ENCODE results near the gene USP10.

The USP10 gene

DNA sequence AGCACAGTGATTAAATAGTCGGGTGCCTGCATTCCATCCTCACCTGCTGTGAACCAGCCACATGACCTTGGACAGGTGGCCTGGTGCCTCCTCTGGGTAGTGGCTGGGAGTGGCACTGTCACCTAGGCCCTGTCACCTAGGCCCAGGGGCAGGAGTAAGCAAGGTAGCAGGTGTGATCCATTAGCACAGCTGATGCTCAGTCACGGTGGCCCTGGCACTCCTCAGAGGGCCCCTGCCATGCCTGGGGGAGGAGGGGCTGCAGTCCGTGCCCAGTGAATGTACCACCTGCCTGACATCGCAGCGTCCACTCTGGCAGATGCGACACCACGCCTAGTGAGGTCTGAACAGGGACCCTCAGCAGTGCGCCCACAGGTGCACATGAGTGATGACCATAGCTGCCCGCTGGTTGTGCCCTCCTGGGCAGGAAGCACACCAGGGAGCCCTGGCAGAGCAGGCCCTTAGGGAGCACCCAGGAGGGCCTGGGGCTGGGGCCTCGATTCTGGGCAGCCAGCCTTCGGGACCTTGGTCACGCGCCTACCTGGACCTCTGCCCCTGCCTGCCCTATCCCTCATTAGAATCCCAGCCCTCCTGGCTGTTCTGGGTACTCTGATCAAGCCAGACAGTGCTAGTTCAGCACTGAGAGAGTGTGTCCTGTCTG, 86.9 kb downstream of the USP10 start:
- H3K4me3 ChIP-seq (ENCODE audit: severe bottlenecking) = no peak overlapping the region
- DNase-seq (ENCODE audit: low spot score) (no peak), ATAC-seq (ENCODE audit: low read depth) (peak; percentile 15; the same call in 1 of the 3 replicates)
- H3K36me3 ChIP-seq (ENCODE audit: low read depth) = no peaks in the 10 kb centered on the region
- H3K27me3 ChIP-seq (ENCODE audit: insufficient read depth, poor library complexity, severe bottlenecking) = no peaks in the 10 kb centered on the region
- no peak overlapping the region for H3K27ac ChIP-seq (ENCODE audit: poor library complexity, severe bottlenecking)
- no peaks in the 10 kb centered on the region for H3K4me1 ChIP-seq (ENCODE audit: insufficient read depth, poor library complexity, severe bottlenecking)
- TF ChIP-seq CTCF (IDR thresholded peaks at IDR 0.05; ENCODE audit: poor library complexity, severe bottlenecking) = no peak
- no peaks in the 10 kb centered on the region for H3K9me3 ChIP-seq (ENCODE audit: severe bottlenecking)

DNA sequence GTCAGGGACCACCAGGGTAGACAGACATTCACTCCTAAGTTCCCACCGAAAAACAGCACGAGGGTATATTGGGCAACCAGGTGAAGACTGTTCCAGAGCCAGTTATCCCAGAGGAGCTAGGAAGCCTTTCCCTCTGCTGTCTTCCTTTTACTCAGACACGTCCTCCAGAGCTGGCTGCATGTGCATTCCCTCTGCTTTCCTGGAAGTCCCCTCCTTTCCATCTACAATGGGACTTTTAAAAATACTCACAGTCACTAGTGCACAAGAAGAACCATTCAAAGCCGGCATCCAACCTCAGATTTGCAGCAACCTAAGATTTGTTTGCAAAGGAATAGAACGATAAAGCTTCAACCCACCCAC, 87.4 kb downstream of the USP10 start:
- no peaks in the 10 kb centered on the region for H3K9me3 ChIP-seq (ENCODE audit: severe bottlenecking)
- no peak for ATAC-seq (ENCODE audit: low read depth)
- H3K4me3 ChIP-seq (ENCODE audit: severe bottlenecking) = no peak overlapping the region
- no peaks in the 10 kb centered on the region for H3K36me3 ChIP-seq (ENCODE audit: low read depth)
- H3K4me1 ChIP-seq (ENCODE audit: insufficient read depth, poor library complexity, severe bottlenecking) = no peaks in the 10 kb centered on the region
- no peak for DNase-seq (ENCODE audit: low spot score)
- no peaks in the 10 kb centered on the region for H3K27me3 ChIP-seq (ENCODE audit: insufficient read depth, poor library complexity, severe bottlenecking)
- TF ChIP-seq CTCF (IDR thresholded peaks at IDR 0.05; ENCODE audit: poor library complexity, severe bottlenecking) = no peak
- H3K27ac ChIP-seq (ENCODE audit: poor library complexity, severe bottlenecking) = no peak overlapping the region

- no peak for DNase-seq (ENCODE audit: low spot score)
These were observed 89.2 kb downstream of the USP10 start for GRCh38 chr16:84788920-84789391.

DNA sequence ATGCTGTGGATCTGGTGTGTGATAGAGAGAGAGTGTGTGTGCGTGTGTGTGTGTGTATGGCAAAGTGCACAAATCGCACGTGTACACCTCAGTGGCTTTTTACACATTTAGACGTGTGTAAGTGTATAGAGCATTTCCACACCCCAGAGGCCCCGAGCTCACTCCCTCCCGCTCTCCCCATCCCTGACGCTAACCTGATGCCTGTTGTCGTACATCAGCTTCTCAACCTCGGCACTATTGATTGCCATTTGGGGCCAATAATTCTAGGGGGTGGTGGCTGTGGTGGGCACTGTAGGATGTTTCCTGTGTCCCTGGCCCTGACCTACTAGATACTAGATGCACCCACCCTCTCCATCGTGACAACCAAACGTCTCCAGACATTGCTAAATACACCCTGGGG, 89.6 kb downstream of the USP10 start:
- no peak for ATAC-seq (ENCODE audit: low read depth)
- Histone ChIP-seq H3K4me3 (ENCODE audit: severe bottlenecking) (no peak overlapping the region), H3K4me1 (ENCODE audit: insufficient read depth, poor library complexity, severe bottlenecking) (no peaks in the 10 kb centered on the region), H3K27ac (ENCODE audit: poor library complexity, severe bottlenecking) (no peak overlapping the region), H3K27me3 (ENCODE audit: insufficient read depth, poor library complexity, severe bottlenecking) (no peaks in the 10 kb centered on the region), H3K36me3 (ENCODE audit: low read depth) (no peaks in the 10 kb centered on the region), H3K9me3 (ENCODE audit: severe bottlenecking) (no peaks in the 10 kb centered on the region)
- no peak for DNase-seq (ENCODE audit: low spot score)
- TF ChIP-seq CTCF (IDR thresholded peaks at IDR 0.05; ENCODE audit: poor library complexity, severe bottlenecking) = no peak

More at GRCh38 chr16:84788920-84789391, 89.2 kb downstream of the USP10 start:
- no peaks in the 10 kb centered on the region for H3K9me3 ChIP-seq (ENCODE audit: severe bottlenecking)
- TF ChIP-seq CTCF (IDR thresholded peaks at IDR 0.05; ENCODE audit: poor library complexity, severe bottlenecking) = no peak
- H3K4me3 ChIP-seq (ENCODE audit: severe bottlenecking) = no peak overlapping the region
- H3K27me3 ChIP-seq (ENCODE audit: insufficient read depth, poor library complexity, severe bottlenecking) = no peaks in the 10 kb centered on the region
- no peaks in the 10 kb centered on the region for H3K36me3 ChIP-seq (ENCODE audit: low read depth)
- no peaks in the 10 kb centered on the region for H3K4me1 ChIP-seq (ENCODE audit: insufficient read depth, poor library complexity, severe bottlenecking)
- no peak for ATAC-seq (ENCODE audit: low read depth)
- no peak overlapping the region for H3K27ac ChIP-seq (ENCODE audit: poor library complexity, severe bottlenecking)

DNA sequence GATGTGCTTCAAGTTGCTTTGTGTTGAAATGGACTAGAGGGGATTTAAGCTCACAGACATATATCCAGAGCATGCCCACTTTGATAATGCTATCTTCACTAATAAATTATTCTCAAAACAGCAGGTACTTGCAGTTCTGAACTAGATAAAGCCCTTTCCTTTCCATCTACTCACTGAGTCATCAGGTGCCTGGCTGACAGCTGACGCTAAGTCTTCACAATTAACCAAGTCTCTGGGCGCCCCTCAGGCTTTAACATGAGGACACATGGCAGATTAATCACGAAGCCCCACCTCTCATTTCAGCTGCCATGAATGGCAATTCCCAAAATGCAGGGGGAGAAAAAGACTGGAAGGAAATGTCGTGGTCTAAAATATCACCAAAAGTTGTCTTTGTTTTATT, 90.5 kb downstream of the USP10 start:
- TF ChIP-seq CTCF (IDR thresholded peaks at IDR 0.05; ENCODE audit: poor library complexity, severe bottlenecking) = no peak
- no peaks in the 10 kb centered on the region for H3K4me1 ChIP-seq (ENCODE audit: insufficient read depth, poor library complexity, severe bottlenecking)
- H3K9me3 ChIP-seq (ENCODE audit: severe bottlenecking) = no peaks in the 10 kb centered on the region
- H3K27ac ChIP-seq (ENCODE audit: poor library complexity, severe bottlenecking) = no peak overlapping the region
- ATAC-seq (ENCODE audit: low read depth) (no peak), DNase-seq (ENCODE audit: low spot score) (no peak)
- no peaks in the 10 kb centered on the region for H3K27me3 ChIP-seq (ENCODE audit: insufficient read depth, poor library complexity, severe bottlenecking)
- no peaks in the 10 kb centered on the region for H3K36me3 ChIP-seq (ENCODE audit: low read depth)
- H3K4me3 ChIP-seq (ENCODE audit: severe bottlenecking) = no peak overlapping the region
